Adipose tissue (tissue), 3 donors: Measurements from ENCODE around the gene DLG5. TPM values are rescaled to one million over a fixed set of nuclear protein-coding genes. Genes with fewer than 3 reads are reported as not detected.

Source experiments
- H3K27ac ChIP-seq: one replicate; pipeline ENCODE4 v1.5.1; 2013; ENCODE audit warnings: low read depth, low read length
- WGBS, 3 donors: extraction: QIAGEN DNeasy Blood & Tissue Kit; methylation state at CpG; one replicate each; pipeline ENCODE4 v1.1.7; 2013; 5-methylcytosine and 5-hydroxymethylcytosine counted together
- polyA plus RNA-seq, 3 donors: library from polyadenylated mRNA; stranded (reverse); fragments of 200-250 nt; gene quantifications; one replicate each; pipeline ENCODE4 v1.2.3, GENCODE V29; 2013
- donor health status: healthy with polysubstance abuse.
- donor health status: Bipolar disorder and iron deficiency.
- donor health status: healthy.

Gene DLG5
- polyA plus RNA-seq, 3 donors = 10.2 to 17.2 (median 14.1) TPM

- no peak overlapping the region for H3K27ac ChIP-seq
Measured at GRCh38 chr10:77920495-77920894, 6.1 kb downstream of the DLG5 start.

DNA sequence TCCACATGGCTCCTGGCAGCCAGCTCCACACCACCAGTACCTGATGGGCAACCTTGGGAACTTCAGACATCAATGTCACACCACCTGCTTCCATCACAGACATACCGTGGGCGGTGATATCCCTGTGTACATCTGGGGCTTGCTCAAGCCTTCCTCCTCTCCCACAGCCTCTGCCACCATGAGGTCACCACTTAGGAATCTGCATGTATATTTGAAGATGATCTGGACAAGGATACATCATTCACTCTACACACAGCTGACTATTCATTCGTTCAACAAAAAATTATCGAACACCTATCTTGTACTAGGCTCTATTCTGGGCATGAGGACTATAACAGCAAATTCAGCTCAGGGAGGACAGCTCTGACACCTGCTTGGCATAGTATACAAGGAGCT is 6.8 kb downstream of the DLG5 start:
- WGBS, 3 donors = 54 to 85% (median 81%) methylated on average over 4 of the region's 4 CpGs
- no peak overlapping the region for H3K27ac ChIP-seq

More at GRCh38 chr10:77920495-77920894, 6.1 kb downstream of the DLG5 start:
- 62 to 85% (median 84%) methylated on average over 4 of the region's 4 CpGs for WGBS, 3 donors

DNA sequence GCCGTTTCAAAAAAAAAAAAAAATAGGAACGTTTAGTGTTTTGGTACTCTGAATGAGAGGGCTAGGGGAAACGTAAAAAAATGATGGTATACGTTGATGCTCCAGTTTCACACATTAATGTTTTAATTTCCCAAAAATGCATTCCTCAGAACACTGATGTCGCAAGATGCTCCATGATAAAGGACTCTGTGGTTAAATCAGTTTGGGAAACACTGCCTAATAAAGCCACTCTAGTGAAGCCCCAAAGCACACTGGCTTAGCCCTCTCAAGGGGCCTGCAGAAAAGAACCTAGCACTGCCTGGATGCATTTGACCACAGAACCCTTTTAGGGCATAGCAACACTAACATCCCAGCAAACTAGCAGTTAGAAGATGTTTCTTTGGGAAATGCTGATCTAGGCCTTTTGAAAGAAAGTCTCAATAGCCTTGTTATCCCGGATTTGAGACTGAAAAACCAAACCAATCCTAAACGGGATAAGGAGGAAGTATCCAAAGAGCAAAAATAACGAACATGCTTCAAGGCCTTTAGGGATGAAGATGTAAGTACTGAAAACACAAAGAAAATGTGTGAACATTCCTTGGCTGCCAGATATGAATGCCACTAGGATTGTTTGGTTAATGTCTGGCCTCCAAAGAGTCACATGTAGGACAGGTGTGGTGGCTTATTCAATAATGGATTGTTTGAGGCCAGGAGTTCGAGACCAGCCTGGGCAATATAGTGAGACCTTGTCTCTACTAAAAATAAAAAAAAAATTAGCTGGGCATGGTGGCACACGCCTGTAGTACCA is 11.0 kb downstream of the DLG5 start:
- WGBS, 3 donors = 77 to 85% (median 82%) methylated on average over 10 of the region's 10 CpGs

GRCh38 chr10:77913090-77913489 is 13.5 kb downstream of the DLG5 start:
- no peak overlapping the region for H3K27ac ChIP-seq
- 56 to 64% (median 64%) methylated on average over 4 of the region's 4 CpGs for WGBS, 3 donors

More for the DNA sequence above, 11.0 kb downstream of the DLG5 start:
- no peak overlapping the region for H3K27ac ChIP-seq

GRCh38 chr10:77912576-77912975 is 14.0 kb downstream of the DLG5 start:
- H3K27ac ChIP-seq = no peak overlapping the region
- 74 to 94% (median 86%) methylated on average over 2 of the region's 2 CpGs for WGBS, 3 donors

DNA sequence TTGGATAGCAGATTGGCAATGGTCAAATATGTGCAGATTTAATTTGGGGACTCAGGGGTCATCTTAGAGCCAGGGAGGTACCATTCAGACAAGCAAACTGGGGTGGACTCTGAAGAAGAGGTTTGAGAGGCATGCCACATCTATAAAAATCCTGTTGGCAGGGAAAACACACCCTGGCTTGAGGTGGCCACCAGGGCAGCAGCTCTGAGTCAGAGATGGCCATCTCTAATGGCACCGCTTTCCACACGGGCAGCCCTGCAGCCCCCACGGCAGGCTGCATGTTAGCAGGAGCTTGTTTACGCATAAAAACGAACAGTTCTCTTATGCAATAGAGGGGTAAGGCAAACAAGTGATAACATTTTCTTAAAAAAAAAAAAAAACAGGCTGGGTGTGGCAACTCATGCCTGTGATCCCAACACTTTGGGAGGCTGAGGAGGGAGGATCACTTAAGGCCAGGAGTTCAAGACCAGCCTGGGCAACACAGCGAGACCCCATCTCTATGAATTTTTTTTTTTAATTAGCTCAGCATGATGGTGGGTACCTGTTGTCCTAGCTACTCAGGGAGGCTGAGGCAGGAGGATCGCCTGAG is 14.9 kb downstream of the DLG5 start:
- H3K27ac ChIP-seq = no peak overlapping the region
- 72 to 75% (median 74%) methylated on average over 7 of the region's 7 CpGs for WGBS, 3 donors

- WGBS, 3 donors = 85 to 94% (median 91%) methylated on average over 8 of the region's 8 CpGs
- no peak overlapping the region for H3K27ac ChIP-seq
Measured at GRCh38 chr10:77910524-77911145, 15.9 kb downstream of the DLG5 start.

- WGBS, 3 donors = 42 to 55% (median 46%) methylated on average over 11 of the region's 11 CpGs
- no peak overlapping the region for H3K27ac ChIP-seq
Measured at GRCh38 chr10:77909749-77910375, 16.7 kb downstream of the DLG5 start.

GRCh38 chr10:77909021-77909748 is 17.4 kb downstream of the DLG5 start:
- no peak overlapping the region for H3K27ac ChIP-seq

GRCh38 chr10:77907900-77908717 is 18.4 kb downstream of the DLG5 start:
- no peak overlapping the region for H3K27ac ChIP-seq
- WGBS, 3 donors = 91 to 95% (median 95%) methylated on average over 9 of the region's 9 CpGs

More at GRCh38 chr10:77909021-77909748, 17.4 kb downstream of the DLG5 start:
- WGBS, 3 donors = 72 to 77% (median 74%) methylated on average over 9 of the region's 9 CpGs

- WGBS, 3 donors = 89 to 96% (median 95%) methylated on average over 3 of the region's 3 CpGs
- no peak overlapping the region for H3K27ac ChIP-seq
Measured at GRCh38 chr10:77907462-77907861, 19.1 kb downstream of the DLG5 start.

- 90 to 95% (median 92%) methylated on average over 5 of the region's 5 CpGs for WGBS, 3 donors
- no peak overlapping the region for H3K27ac ChIP-seq
Measured at GRCh38 chr10:77906951-77907421, 19.6 kb downstream of the DLG5 start.

DNA sequence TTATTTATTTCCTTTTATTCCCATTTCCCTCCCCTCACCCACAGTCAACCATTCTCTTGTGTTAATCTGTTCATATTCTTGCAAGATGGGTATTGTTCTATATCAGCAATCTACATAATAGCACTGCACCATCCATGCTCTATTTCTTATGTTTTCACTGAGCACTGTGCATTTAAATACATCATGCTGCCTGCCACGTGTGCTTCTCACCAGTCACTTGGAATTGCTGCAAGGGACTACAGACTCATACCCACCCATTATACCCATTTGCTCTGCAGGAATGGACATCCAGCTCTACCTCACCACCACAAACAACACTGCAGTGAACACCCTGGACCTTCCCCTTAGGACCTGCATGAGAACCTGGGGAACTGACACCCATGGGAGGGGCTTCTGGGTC is 20.8 kb downstream of the DLG5 start:
- H3K27ac ChIP-seq = no peak overlapping the region
- WGBS, 3 donors = 50 to 60% (median 58%) methylated on average over 1 of the region's 1 CpG

- H3K27ac ChIP-seq = no peak overlapping the region
- 84 to 89% (median 87%) methylated on average over 9 of the region's 9 CpGs for WGBS, 3 donors
Measured at GRCh38 chr10:77905086-77905748, 21.3 kb downstream of the DLG5 start.

DNA sequence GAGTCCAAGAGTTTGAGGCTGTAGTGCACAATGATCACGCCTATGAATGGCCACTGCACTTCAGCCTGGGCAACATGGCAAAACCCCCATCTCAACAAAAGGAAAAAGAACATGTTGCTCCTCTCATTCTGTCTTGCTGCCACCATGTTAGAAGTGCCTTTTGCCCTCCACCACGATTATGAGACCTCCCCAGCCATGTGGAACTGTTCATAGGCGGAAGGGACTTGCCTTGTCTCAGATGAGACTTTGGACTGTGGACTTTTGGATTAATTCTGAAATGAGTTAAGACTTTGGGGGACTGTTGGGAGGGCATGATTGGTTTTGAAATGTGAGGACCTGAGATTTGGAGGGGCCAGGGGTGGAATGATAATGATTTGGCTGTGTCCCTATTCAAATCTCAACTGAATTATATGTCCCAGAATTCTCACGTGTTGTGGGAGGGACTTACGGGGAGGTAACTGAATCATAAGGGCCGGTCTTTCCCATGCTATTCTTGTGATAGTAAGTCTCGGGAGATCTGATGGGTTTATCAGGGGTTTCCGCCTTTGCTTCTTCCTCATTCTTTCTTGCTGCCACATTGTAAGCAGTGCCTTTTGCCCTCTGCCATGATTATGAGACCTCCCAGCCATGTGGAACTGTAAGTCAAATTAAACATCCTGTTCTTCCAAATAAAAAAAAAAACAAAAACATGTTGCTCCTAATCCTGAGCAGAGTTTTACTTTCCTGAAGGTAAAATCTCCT is 22.3 kb downstream of the DLG5 start:
- no peak overlapping the region for H3K27ac ChIP-seq
- whole genome bisulfite sequencing, 3 donors = 79 to 86% (median 84%) methylated on average over 8 of the region's 8 CpGs

DNA sequence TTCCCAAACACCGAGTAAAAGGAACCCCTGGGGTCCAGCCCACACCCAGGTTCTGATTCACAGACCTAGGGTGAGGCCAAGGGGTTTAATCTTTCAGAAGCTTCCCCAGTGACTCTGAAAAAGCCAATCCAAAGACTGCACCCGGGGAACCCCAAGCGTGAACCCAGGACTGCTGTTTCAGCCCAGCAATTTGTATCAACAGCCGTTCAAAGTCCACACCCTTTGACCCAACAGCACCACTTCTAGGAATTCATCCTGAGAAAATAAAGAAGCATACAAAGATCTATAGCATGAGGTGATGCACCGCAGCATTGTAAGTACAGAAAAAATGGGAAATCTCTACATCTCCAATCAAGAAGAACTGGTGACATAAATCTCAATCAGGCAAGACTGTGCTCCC is 24.4 kb downstream of the DLG5 start:
- WGBS, 3 donors = 72 to 87% (median 78%) methylated on average over 5 of the region's 5 CpGs
- no peak overlapping the region for H3K27ac ChIP-seq
